ENCODE results near the gene ADAMTS12. TPM values are rescaled to one million over a fixed set of nuclear protein-coding genes. Genes with fewer than 3 reads are reported as not detected.

Gene ADAMTS12
- total RNA-seq, 2 donors from 2014 or later: 0.42 to 1.1 TPM

GRCh38 chr5:33537240-33537639 is 354.6 kb downstream of the ADAMTS12 start:
- no peak overlapping the region for H3K27ac ChIP-seq
- H3K36me3 ChIP-seq: no peaks in the 10 kb centered on the region
- H3K9me3 ChIP-seq: no peaks in the 10 kb centered on the region
- H3K4me3 ChIP-seq: no peak overlapping the region
- H3K27me3 ChIP-seq: no peaks in the 10 kb centered on the region
- TF ChIP-seq CTCF (IDR thresholded peaks at IDR 0.05): no peak
- no peak overlapping the region for H3K9ac ChIP-seq (ENCODE audit: low read depth in 2 of 2, low read length in 2 of 2)
- intact Hi-C loops (cut with DNase I): no loop called here
- H3K4me1 ChIP-seq: no peaks in the 10 kb centered on the region
- no peak for DNase-seq

- Histone ChIP-seq H3K9ac (ENCODE audit: low read depth in 2 of 2, low read length in 2 of 2) (no peak overlapping the region), H3K27me3 (no peaks in the 10 kb centered on the region), H3K27ac (no peak overlapping the region), H3K36me3 (no peaks in the 10 kb centered on the region), H3K9me3 (no peaks in the 10 kb centered on the region), H3K4me3 (no peak overlapping the region), H3K4me1 (no peaks in the 10 kb centered on the region)
- intact Hi-C loops (cut with DNase I): no loop called here
- DNase-seq: no peak
- no peak for TF ChIP-seq CTCF (IDR thresholded peaks at IDR 0.05)
Observed at GRCh38 chr5:33536802-33537201, 355.0 kb downstream of the ADAMTS12 start.

- TF ChIP-seq CTCF (IDR thresholded peaks at IDR 0.05): no peak
- H3K9me3 ChIP-seq: no peaks in the 10 kb centered on the region
- H3K4me1 ChIP-seq: no peaks in the 10 kb centered on the region
- no peak for DNase-seq
- no peak overlapping the region for H3K27ac ChIP-seq
- no peak overlapping the region for H3K9ac ChIP-seq (ENCODE audit: low read depth in 2 of 2, low read length in 2 of 2)
- intact Hi-C loops (cut with DNase I): no loop called here
- no peaks in the 10 kb centered on the region for H3K36me3 ChIP-seq
- H3K27me3 ChIP-seq: no peaks in the 10 kb centered on the region
- H3K4me3 ChIP-seq: no peak overlapping the region
Observed at GRCh38 chr5:33531824-33532223, 360.0 kb downstream of the ADAMTS12 start.

- no peak for DNase-seq
- no peak for TF ChIP-seq CTCF (IDR thresholded peaks at IDR 0.05)
- intact Hi-C loops (cut with DNase I): no loop called here
- Histone ChIP-seq H3K36me3 (no peaks in the 10 kb centered on the region), H3K9me3 (no peaks in the 10 kb centered on the region), H3K9ac (ENCODE audit: low read depth in 2 of 2, low read length in 2 of 2) (no peak overlapping the region), H3K4me1 (no peaks in the 10 kb centered on the region), H3K27ac (no peak overlapping the region), H3K27me3 (no peaks in the 10 kb centered on the region), H3K4me3 (no peak overlapping the region)
Observed at GRCh38 chr5:33531037-33531298, 360.8 kb downstream of the ADAMTS12 start.

GRCh38 chr5:33530183-33531036 is 361.4 kb downstream of the ADAMTS12 start:
- no peak for TF ChIP-seq CTCF (IDR thresholded peaks at IDR 0.05)
- Histone ChIP-seq H3K36me3 (no peaks in the 10 kb centered on the region), H3K9ac (ENCODE audit: low read depth in 2 of 2, low read length in 2 of 2) (no peak overlapping the region), H3K27me3 (no peaks in the 10 kb centered on the region), H3K4me1 (no peaks in the 10 kb centered on the region), H3K9me3 (no peaks in the 10 kb centered on the region), H3K4me3 (no peak overlapping the region), H3K27ac (no peak overlapping the region)
- no peak for DNase-seq
- intact Hi-C loops (cut with DNase I): no loop called here
